ENCODE measurements around the gene GDPD3.

Gene GDPD3

GRCh38 chr16:30077656-30078055 lies 35.7 kb downstream of the GDPD3 start:
- DNase-seq (ENCODE audit: low read depth): no peak

- DNase-seq (ENCODE audit: low read depth): no peak
Measured at GRCh38 chr16:30076276-30076791, 37.0 kb downstream of the GDPD3 start.

- peak; percentile 87 for DNase-seq (ENCODE audit: low read depth)
Measured at GRCh38 chr16:30075503-30076275, 37.6 kb downstream of the GDPD3 start, which contains the start of gene PPP4C. PPP4C (plus strand) TSS chr16:30075994; CDS start chr16:30076378, 384 bp downstream.

GRCh38 chr16:30070490-30070889 lies 42.8 kb downstream of the GDPD3 start:
- DNase-seq (ENCODE audit: low read depth): no peak

- no peak for DNase-seq (ENCODE audit: low read depth)
Measured at GRCh38 chr16:30069611-30070462, 43.5 kb downstream of the GDPD3 start.

- DNase-seq (ENCODE audit: low read depth): no peak
Measured at GRCh38 chr16:30068750-30069610, 44.4 kb downstream of the GDPD3 start.

GRCh38 chr16:30068333-30068732 lies 45.0 kb downstream of the GDPD3 start:
- DNase-seq (ENCODE audit: low read depth): no peak

- DNase-seq (ENCODE audit: low read depth): no peak
Measured at GRCh38 chr16:30067584-30067916, 45.8 kb downstream of the GDPD3 start.

GRCh38 chr16:30066761-30067583 lies 46.4 kb downstream of the GDPD3 start:
- no peak for DNase-seq (ENCODE audit: low read depth)

GRCh38 chr16:30065943-30066760 lies 47.2 kb downstream of the GDPD3 start:
- no peak for DNase-seq (ENCODE audit: low read depth)

GRCh38 chr16:30065102-30065942 lies 48.0 kb downstream of the GDPD3 start, which contains the start of gene ALDOA:
ALDOA (plus strand) TSS chr16:30065760; CDS start chr16:30066898, 1,138 bp downstream.
- peak; percentile 92 for DNase-seq (ENCODE audit: low read depth)

- no peak for DNase-seq (ENCODE audit: low read depth)
Measured at GRCh38 chr16:30064729-30065101, 48.6 kb downstream of the GDPD3 start.

- DNase-seq (ENCODE audit: low read depth): peak; percentile 50
Measured at GRCh38 chr16:30063893-30064728, 49.2 kb downstream of the GDPD3 start.

GRCh38 chr16:30063278-30063892 lies 50.0 kb downstream of the GDPD3 start:
- DNase-seq (ENCODE audit: low read depth): no peak

- DNase-seq (ENCODE audit: low read depth): no peak
Measured at GRCh38 chr16:30060836-30061554, 52.3 kb downstream of the GDPD3 start.

- no peak for DNase-seq (ENCODE audit: low read depth)
Measured at GRCh38 chr16:30060346-30060745, 53.0 kb downstream of the GDPD3 start.

GRCh38 chr16:30054959-30055553 lies 58.3 kb downstream of the GDPD3 start:
- DNase-seq (ENCODE audit: low read depth): no peak

All from stimulated activated CD8-positive, alpha-beta memory T cell treated with anti-CD3 and anti-CD28 coated beads, Interleukin-7, amount 100 ng/mL, for 24 hours (primary cell).